SK-N-SH treated with all-trans-retinoic acid at 6 μM for 48 hours (cell line): Measurements from ENCODE around the gene E2F8.

ENCODE experiments used
- ATAC-seq: fragments of 200-7000 bp; cut with Tn5 transposase; 3 replicates; pipeline ENCODE4 v1.9.1; 2020; ENCODE audit warnings: mild to moderate bottlenecking, moderate library complexity
- ARNTL ChIP-seq: fragments of 450-650 bp; formaldehyde crosslinking; IDR thresholded peaks from 2 replicates; pipeline ENCODE4 v1.5.0; 2020; ENCODE audit warnings: low read depth, mild to moderate bottlenecking, moderate library complexity, borderline replicate concordance
- BACH2 ChIP-seq: fragments of 250-450 bp; sonication (Bioruptor Pico); IDR thresholded peaks from 2 replicates; pipeline ENCODE4 v1.9.0; 2021; ENCODE audit warnings: mild to moderate bottlenecking, borderline replicate concordance
- CREB5 ChIP-seq: fragments of 250-450 bp; sonication (Bioruptor Pico); IDR thresholded peaks from 2 replicates; pipeline ENCODE4 v1.5.1; 2020; ENCODE audit warnings: low read depth, mild to moderate bottlenecking, moderate library complexity
- CSRNP3 ChIP-seq: fragments of 250-450 bp; sonication (Bioruptor Pico); IDR thresholded peaks from 2 replicates; pipeline ENCODE4 v1.5.1; 2021; ENCODE audit warnings: mild to moderate bottlenecking, moderate library complexity
- ESRRG ChIP-seq: fragments of 250-450 bp; sonication (Bioruptor Pico); IDR thresholded peaks from 2 replicates; pipeline ENCODE4 v1.6.1; 2021; ENCODE audit warnings: mild to moderate bottlenecking
- GLIS3 ChIP-seq: fragments of 250-450 bp; sonication (Bioruptor Pico); IDR thresholded peaks from 2 replicates; pipeline ENCODE4 v1.5.0; 2020; ENCODE audit warnings: mild to moderate bottlenecking, moderate library complexity
- OSR1 ChIP-seq: fragments of 250-450 bp; sonication (Bioruptor Pico); IDR thresholded peaks from 2 replicates; pipeline ENCODE4 v1.8.0; 2022; ENCODE audit warnings: moderate library complexity, mild to moderate bottlenecking, inconsistent platforms
- PATZ1 ChIP-seq: fragments of 250-450 bp; sonication (Bioruptor Pico); IDR thresholded peaks from 2 replicates; pipeline ENCODE4 v1.8.0; 2020; ENCODE audit warnings: mild to moderate bottlenecking, moderate library complexity, borderline replicate concordance
- PPARA ChIP-seq: fragments of 250-450 bp; sonication (Bioruptor Pico); IDR thresholded peaks from 2 replicates; pipeline ENCODE4 v1.5.0; 2020; ENCODE audit warnings: mild to moderate bottlenecking, borderline replicate concordance
- RARB ChIP-seq: fragments of 250-450 bp; sonication (Bioruptor Pico); IDR thresholded peaks from 2 replicates; pipeline ENCODE4 v1.8.0; 2021; ENCODE audit warnings: mild to moderate bottlenecking, moderate library complexity
- SNAI2 ChIP-seq: fragments of 250-450 bp; sonication (Bioruptor Pico); IDR thresholded peaks from 2 replicates; pipeline ENCODE4 v1.5.0; 2020; ENCODE audit warnings: mild to moderate bottlenecking, moderate library complexity
- TOX ChIP-seq: fragments of 250-450 bp; sonication (Bioruptor Pico); IDR thresholded peaks from 2 replicates; pipeline ENCODE4 v1.8.0; 2021; ENCODE audit warnings: mild to moderate bottlenecking, moderate library complexity, borderline replicate concordance
- ZC3H10 ChIP-seq: fragments of 250-450 bp; sonication (Bioruptor Pico); IDR thresholded peaks from 2 replicates; pipeline ENCODE4 v1.5.1; 2021; ENCODE audit warnings: mild to moderate bottlenecking, moderate library complexity
- ZFP3 ChIP-seq: fragments of 250-450 bp; sonication (Bioruptor Pico); IDR thresholded peaks from 2 replicates; pipeline ENCODE4 v1.5.0; 2020; ENCODE audit warnings: mild to moderate bottlenecking, moderate library complexity
- ZFP30 ChIP-seq: fragments of 450-650 bp; formaldehyde crosslinking; IDR thresholded peaks from 2 replicates; pipeline ENCODE4 v1.5.0; 2022; ENCODE audit warnings: mild to moderate bottlenecking, moderate library complexity
- ZNF565 ChIP-seq: fragments of 450-650 bp; formaldehyde crosslinking; conservative IDR thresholded peaks from 2 replicates; pipeline ENCODE4 v1.5.0; 2020; ENCODE audit warnings: low read depth, mild to moderate bottlenecking, moderate library complexity
- ZNF70 ChIP-seq: fragments of 450-650 bp; formaldehyde crosslinking; IDR thresholded peaks from 2 replicates; pipeline ENCODE4 v1.5.0; 2020; ENCODE audit warnings: mild to moderate bottlenecking, moderate library complexity
- ZNF8 ChIP-seq: fragments of 450-650 bp; formaldehyde crosslinking; IDR thresholded peaks from 2 replicates; pipeline ENCODE4 v1.5.0; 2020; ENCODE audit warnings: mild to moderate bottlenecking, moderate library complexity

Gene E2F8

GRCh38 chr11:19216021-19216420 is 24.7 kb downstream of the E2F8 start:
- no peak for ATAC-seq
- no peak for TF ChIP-seq RARB (CRISPR knock-in tag)
- no peak for TF ChIP-seq PPARA (CRISPR knock-in tag)
- no peak for TF ChIP-seq SNAI2 (CRISPR knock-in tag)
- TF ChIP-seq ZNF565 (CRISPR knock-in tag) = no peak
- no peak for TF ChIP-seq OSR1
- no peak for TF ChIP-seq ZNF8
- no peak for TF ChIP-seq TOX (CRISPR knock-in tag)
- TF ChIP-seq CREB5 (CRISPR knock-in tag) = no peak
- TF ChIP-seq ZFP30 (CRISPR knock-in tag) = no peak

- no peak for TF ChIP-seq CREB5 (CRISPR knock-in tag)
- no peak for TF ChIP-seq ZC3H10 (CRISPR knock-in tag)
- TF ChIP-seq ARNTL (CRISPR knock-in tag) = no peak
- no peak for TF ChIP-seq BACH2 (CRISPR knock-in tag)
- TF ChIP-seq ESRRG (CRISPR knock-in tag) = no peak
- TF ChIP-seq ZNF70 (CRISPR knock-in tag) = no peak
- TF ChIP-seq ZNF565 (CRISPR knock-in tag) = no peak
- TF ChIP-seq SNAI2 (CRISPR knock-in tag) = no peak
- TF ChIP-seq, all 23 proteins: peak for 0
- no peak for ATAC-seq
Measured at GRCh38 chr11:19209617-19210370, 31.0 kb downstream of the E2F8 start.

GRCh38 chr11:19208959-19209546 is 31.7 kb downstream of the E2F8 start:
- TF ChIP-seq ARNTL (CRISPR knock-in tag) = no peak
- ATAC-seq = no peak

- TF ChIP-seq CSRNP3 (CRISPR knock-in tag) (no peak), PATZ1 (CRISPR knock-in tag) (no peak), ZNF8 (no peak), ZFP3 (CRISPR knock-in tag) (no peak), CREB5 (CRISPR knock-in tag) (no peak), TOX (CRISPR knock-in tag) (no peak), ZNF565 (CRISPR knock-in tag) (no peak), ESRRG (CRISPR knock-in tag) (no peak)
- ATAC-seq = no peak
Measured at GRCh38 chr11:19208181-19208580, 32.6 kb downstream of the E2F8 start.

GRCh38 chr11:19204836-19205235 is 35.9 kb downstream of the E2F8 start:
- no peak for ATAC-seq
- TF ChIP-seq CSRNP3 (CRISPR knock-in tag) (no peak), GLIS3 (CRISPR knock-in tag) (no peak), RARB (CRISPR knock-in tag) (no peak), ZNF8 (no peak), PPARA (CRISPR knock-in tag) (no peak), ESRRG (CRISPR knock-in tag) (no peak), ARNTL (CRISPR knock-in tag) (no peak), CREB5 (CRISPR knock-in tag) (no peak)
